Body of pancreas (tissue), 4 donors: Measurements from ENCODE around the gene PAM16.

Source experiments
- CTCF ChIP-seq, 7 experiments: fragments of 450-650 bp in 4 of 7; fragments of 200-600 bp in 3 of 7; sonication (generic) in 3 of 7; IDR thresholded peaks; one replicate each; pipeline ENCODE4 v1.5.1; 2016 to 2019; ENCODE audit warnings: antibody characterized with exemption in 7 of 7
- POLR2A ChIP-seq, 3 donors: fragments of 450-650 bp; IDR thresholded peaks; one replicate each; pipeline ENCODE4 v1.6.1; 2016; ENCODE audit warnings: antibody characterized with exemption in 3 of 3, mild to moderate bottlenecking in 2 of 3

- TF ChIP-seq CTCF (IDR thresholded peaks at IDR 0.05) (no peak), POLR2A (IDR thresholded peaks at IDR 0.05) (no peak)
These were observed 25.9 kb upstream of the PAM16 start for GRCh38 chr16:4376893-4377572.
